ENCODE measurements around the gene BTBD9.

Gene BTBD9

GRCh38 chr6:38423746-38424145 is 216.0 kb downstream of the BTBD9 start:
- no peak for DNase-seq

GRCh38 chr6:38420207-38420606 is 219.5 kb downstream of the BTBD9 start:
- no peak for DNase-seq

- no peak for DNase-seq
Measured at GRCh38 chr6:38417521-38417920, 222.2 kb downstream of the BTBD9 start.

- no peak for DNase-seq
Measured at GRCh38 chr6:38415231-38416005, 224.3 kb downstream of the BTBD9 start.

- no peak for DNase-seq
Measured at GRCh38 chr6:38413102-38413800, 226.5 kb downstream of the BTBD9 start.

GRCh38 chr6:38407192-38407591 is 232.5 kb downstream of the BTBD9 start:
- no peak for DNase-seq

- no peak for DNase-seq
Measured at GRCh38 chr6:38406096-38406495, 233.6 kb downstream of the BTBD9 start.

GRCh38 chr6:38404900-38405556 is 234.7 kb downstream of the BTBD9 start:
- DNase-seq = no peak

- DNase-seq = peak; percentile 10
Measured at GRCh38 chr6:38404355-38404754, 235.4 kb downstream of the BTBD9 start.

- no peak for DNase-seq
Measured at GRCh38 chr6:38403548-38403947, 236.2 kb downstream of the BTBD9 start.

- DNase-seq = no peak
Measured at GRCh38 chr6:38400764-38401163, 239.0 kb downstream of the BTBD9 start.

GRCh38 chr6:38400101-38400500 is 239.6 kb downstream of the BTBD9 start:
- no peak for DNase-seq

GRCh38 chr6:38396209-38396608 is 243.5 kb downstream of the BTBD9 start:
- DNase-seq = no peak

GRCh38 chr6:38393986-38394385 is 245.7 kb downstream of the BTBD9 start:
- DNase-seq = no peak

GRCh38 chr6:38391626-38392579 is 247.8 kb downstream of the BTBD9 start:
- no peak for DNase-seq

- DNase-seq = no peak
Measured at GRCh38 chr6:38391206-38391605, 248.5 kb downstream of the BTBD9 start.

- DNase-seq = no peak
Measured at GRCh38 chr6:38389875-38390274, 249.9 kb downstream of the BTBD9 start.

- DNase-seq = no peak
Measured at GRCh38 chr6:38387971-38388370, 251.8 kb downstream of the BTBD9 start.

- no peak for DNase-seq
Measured at GRCh38 chr6:38387461-38387860, 252.3 kb downstream of the BTBD9 start.

GRCh38 chr6:38378801-38379200 is 260.9 kb downstream of the BTBD9 start:
- DNase-seq = no peak

GRCh38 chr6:38375937-38376336 is 263.8 kb downstream of the BTBD9 start:
- no peak for DNase-seq

GRCh38 chr6:38375341-38375740 is 264.4 kb downstream of the BTBD9 start:
- no peak for DNase-seq

GRCh38 chr6:38371881-38372280 is 267.8 kb downstream of the BTBD9 start:
- DNase-seq = no peak
